Trophoblast cell (in vitro differentiated cells and primary cell): ENCODE data around the gene ASTN1.

ENCODE experiments used
- DNase-seq, 2 donors: peaks; one replicate each; pipeline ENCODE4 v3.0.0-alpha.2; 2016
- H2AFZ ChIP-seq: 2 replicates; pipeline ENCODE4 v1.6.1; 2013; ENCODE audit warnings: low read length, moderate library complexity, mild to moderate bottlenecking; ENCODE audit not compliant: insufficient read depth, poor library complexity
- H2AK5ac ChIP-seq: 2 replicates; pipeline ENCODE4 v1.6.1; 2013; ENCODE audit warnings: mild to moderate bottlenecking, low read length
- H2BK120ac ChIP-seq: 2 replicates; pipeline ENCODE4 v1.6.1; 2013; ENCODE audit warnings: low read length, mild to moderate bottlenecking, moderate library complexity; ENCODE audit not compliant: insufficient read depth, poor library complexity
- H2BK12ac ChIP-seq: 2 replicates; pipeline ENCODE4 v1.6.1; 2013; ENCODE audit warnings: mild to moderate bottlenecking, low read length, moderate library complexity
- H2BK5ac ChIP-seq: 2 replicates; pipeline ENCODE4 v1.6.1; 2013; ENCODE audit warnings: low read length, low read depth, moderate library complexity, mild to moderate bottlenecking; ENCODE audit not compliant: poor library complexity
- H3K14ac ChIP-seq: 2 replicates; pipeline ENCODE4 v1.6.1; 2013; ENCODE audit warnings: mild to moderate bottlenecking, low read length
- H3K18ac ChIP-seq: 2 replicates; pipeline ENCODE4 v1.6.1; 2013; ENCODE audit warnings: mild to moderate bottlenecking, low read length
- H3K23ac ChIP-seq: 2 replicates; pipeline ENCODE4 v1.6.1; 2013; ENCODE audit warnings: low read length
- H3K27ac ChIP-seq: 2 replicates; pipeline ENCODE4 v1.5.1; 2013; ENCODE audit warnings: low read depth, mild to moderate bottlenecking, inconsistent platforms, low read length, moderate library complexity
- H3K27me3 ChIP-seq: 2 replicates; pipeline ENCODE4 v1.6.1; 2013; ENCODE audit warnings: inconsistent platforms, mild to moderate bottlenecking, low read length, moderate library complexity; ENCODE audit not compliant: insufficient read depth
- H3K36me3 ChIP-seq, 2 experiments: 1 replicate in 1 of 2; 2 replicates in 1 of 2; pipeline ENCODE4 v1.6.1; 2013; ENCODE audit warnings: low read length in 2 of 2, mild to moderate bottlenecking in 2 of 2, moderate library complexity in 1 of 2; ENCODE audit not compliant: insufficient read depth in 2 of 2, control insufficient read depth in 1 of 2
- H3K4ac ChIP-seq: 2 replicates; pipeline ENCODE4 v1.6.1; 2013; ENCODE audit warnings: low read depth, mild to moderate bottlenecking, low read length, moderate library complexity
- H3K4me1 ChIP-seq, 2 experiments: 1 replicate in 1 of 2; 2 replicates in 1 of 2; pipeline ENCODE4 v1.6.1; 2013; ENCODE audit warnings: low read length in 2 of 2, mild to moderate bottlenecking in 2 of 2, moderate library complexity in 1 of 2; ENCODE audit not compliant: insufficient read depth in 2 of 2, control insufficient read depth in 1 of 2
- H3K4me2 ChIP-seq: 2 replicates; pipeline ENCODE4 v1.6.1; 2013; ENCODE audit warnings: inconsistent platforms, mild to moderate bottlenecking, low read length, moderate library complexity
- H3K4me3 ChIP-seq: 2 replicates; pipeline ENCODE4 v1.5.1; 2013; ENCODE audit warnings: mild to moderate bottlenecking, low read depth, low read length, inconsistent platforms
- H3K79me1 ChIP-seq: one replicate; pipeline ENCODE4 v1.6.1; 2013; ENCODE audit warnings: low read length
- H3K79me2 ChIP-seq: 2 replicates; pipeline ENCODE4 v1.6.1; 2013; ENCODE audit warnings: low read length, mild to moderate bottlenecking; ENCODE audit not compliant: control insufficient read depth, insufficient read depth, poor library complexity
- H3K9ac ChIP-seq: 2 replicates; pipeline ENCODE4 v1.6.1; 2013; ENCODE audit warnings: mild to moderate bottlenecking, low read length
- H3K9me3 ChIP-seq: 2 replicates; pipeline ENCODE4 v1.6.1; 2013; ENCODE audit warnings: low read depth, mild to moderate bottlenecking, control low read depth, inconsistent platforms, low read length; ENCODE audit not compliant: insufficient read depth
- H4K12ac ChIP-seq: 2 replicates; pipeline ENCODE4 v1.6.1; 2013; ENCODE audit warnings: low read depth, mild to moderate bottlenecking, low read length, moderate library complexity
- H4K8ac ChIP-seq: 2 replicates; pipeline ENCODE4 v1.6.1; 2013; ENCODE audit warnings: low read depth, mild to moderate bottlenecking, low read length, moderate library complexity
- H4K91ac ChIP-seq: one replicate; pipeline ENCODE4 v1.6.1; 2013; ENCODE audit warnings: low read depth, mild to moderate bottlenecking, low read length, moderate library complexity
- WGBS: extraction: QIAGEN DNeasy Blood & Tissue Kit; methylation state at CpG from one replicate; pipeline ENCODE4 v1.1.7; 2013; ENCODE audit warnings: missing lambda C conversion rate; ENCODE audit not compliant: insufficient read length, insufficient coverage; ENCODE audit errors: extremely low coverage; 5-methylcytosine and 5-hydroxymethylcytosine counted together

Gene ASTN1

DNA sequence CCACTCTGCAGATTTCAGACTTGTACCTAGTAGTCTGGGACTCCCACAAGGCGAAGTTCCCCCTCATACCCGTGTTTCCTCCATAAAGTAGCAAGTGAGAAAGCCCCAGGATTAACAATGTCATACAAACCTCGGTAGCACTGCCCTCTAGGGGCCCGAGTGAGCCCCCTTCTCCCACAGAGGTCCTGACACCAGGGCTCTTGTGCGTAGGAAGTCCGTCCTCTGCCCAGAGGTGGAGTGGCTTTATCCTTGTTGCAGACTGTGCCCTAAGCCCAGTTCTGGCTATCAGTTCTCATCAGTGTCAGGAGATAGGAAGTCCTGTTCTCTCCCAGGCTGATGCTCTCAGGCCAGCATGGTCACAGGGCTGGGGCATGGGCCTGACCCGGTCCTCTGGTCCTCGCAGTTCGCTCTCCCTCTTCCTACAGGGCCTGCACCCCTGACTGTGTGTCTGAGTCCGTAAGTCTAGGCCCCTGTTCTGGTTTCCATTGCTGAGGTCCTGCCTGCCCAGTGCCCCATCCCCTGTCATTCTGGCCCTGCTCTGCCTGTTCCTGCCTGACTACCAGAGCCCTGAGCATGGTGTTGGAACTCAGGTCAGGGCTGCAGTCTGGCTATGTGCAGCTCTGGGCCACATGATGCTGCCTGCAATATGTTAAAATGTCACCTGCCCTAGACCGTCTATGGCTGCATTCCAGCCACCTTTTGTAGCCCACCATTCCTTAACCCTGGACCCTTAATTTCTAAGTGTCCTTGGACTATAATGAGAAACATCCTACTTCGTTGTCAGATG is 285.6 kb downstream of the ASTN1 start:
- H4K12ac ChIP-seq, result no peak overlapping the region
- no peaks in the 10 kb centered on the region for H3K36me3 ChIP-seq
- H3K9ac ChIP-seq, result no peak overlapping the region
- H3K79me2 ChIP-seq, result no peaks in the 10 kb centered on the region
- H4K91ac ChIP-seq, result peak overlapping the region; percentile 66
- H2BK5ac ChIP-seq, result no peak overlapping the region
- H3K27ac ChIP-seq, result no peak overlapping the region
- no peak overlapping the region for H2AFZ ChIP-seq
- no peak for DNase-seq
- peaks cover 0 to 8% of the 10 kb centered on the region in 2 experiments for H3K4me1 ChIP-seq
- no peak overlapping the region for H2AK5ac ChIP-seq
- H3K4me3 ChIP-seq, result no peak overlapping the region
- H2BK12ac ChIP-seq, result peak overlapping the region; percentile 16
- no peak overlapping the region for H3K4ac ChIP-seq
- peak overlapping the region; percentile 21 for H3K18ac ChIP-seq
- no peak overlapping the region for H3K23ac ChIP-seq
- H3K4me2 ChIP-seq, result no peak overlapping the region
- WGBS, result no CpG with 5 or more reads among the region's 12 CpGs
- H3K79me1 ChIP-seq, result peaks cover 5% of the 10 kb centered on the region
- no peaks in the 10 kb centered on the region for H3K27me3 ChIP-seq
- no peak overlapping the region for H3K14ac ChIP-seq
- no peak overlapping the region for H2BK120ac ChIP-seq
- no peak overlapping the region for H4K8ac ChIP-seq
- no peaks in the 10 kb centered on the region for H3K9me3 ChIP-seq

DNA sequence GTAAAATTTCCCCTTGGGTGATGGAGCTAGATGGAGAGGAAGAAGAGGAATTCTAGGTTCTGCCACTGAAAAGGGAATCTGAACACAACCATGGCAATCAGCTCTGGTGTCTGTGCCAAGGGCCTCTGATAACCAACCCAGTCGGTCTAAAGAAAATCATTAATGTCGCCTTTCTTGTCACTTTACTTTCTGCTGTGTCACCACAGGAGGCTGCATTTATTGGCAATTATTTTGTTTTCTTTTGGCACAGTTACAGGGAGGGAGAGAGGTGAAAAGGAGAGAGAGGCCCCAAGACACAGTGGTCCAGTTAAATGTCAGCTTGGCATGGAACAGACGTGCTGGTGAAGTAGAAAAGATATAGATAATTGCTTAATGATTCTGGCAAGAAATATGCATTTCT is 287.0 kb downstream of the ASTN1 start:
- Histone ChIP-seq H3K36me3 (no peaks in the 10 kb centered on the region), H3K4me1 (peaks cover 0 to 8% of the 10 kb centered on the region in 2 experiments), H3K18ac (no peak overlapping the region), H4K8ac (no peak overlapping the region), H2AFZ (no peak overlapping the region), H3K79me1 (peaks cover 5% of the 10 kb centered on the region), H4K91ac (peak overlapping the region; percentile 66), H3K4me3 (no peak overlapping the region), H4K12ac (no peak overlapping the region), H3K23ac (no peak overlapping the region), H2BK5ac (no peak overlapping the region), H3K4me2 (no peak overlapping the region), H3K27me3 (no peaks in the 10 kb centered on the region), H2BK120ac (peak overlapping the region; percentile 7), H3K9ac (no peak overlapping the region), H3K14ac (no peak overlapping the region), H3K27ac (no peak overlapping the region), H2AK5ac (no peak overlapping the region), H3K9me3 (no peaks in the 10 kb centered on the region), H3K79me2 (no peaks in the 10 kb centered on the region), H2BK12ac (no peak overlapping the region), H3K4ac (no peak overlapping the region)
- no CpG with 5 or more reads among the region's 3 CpGs for WGBS
- no peak for DNase-seq

DNA sequence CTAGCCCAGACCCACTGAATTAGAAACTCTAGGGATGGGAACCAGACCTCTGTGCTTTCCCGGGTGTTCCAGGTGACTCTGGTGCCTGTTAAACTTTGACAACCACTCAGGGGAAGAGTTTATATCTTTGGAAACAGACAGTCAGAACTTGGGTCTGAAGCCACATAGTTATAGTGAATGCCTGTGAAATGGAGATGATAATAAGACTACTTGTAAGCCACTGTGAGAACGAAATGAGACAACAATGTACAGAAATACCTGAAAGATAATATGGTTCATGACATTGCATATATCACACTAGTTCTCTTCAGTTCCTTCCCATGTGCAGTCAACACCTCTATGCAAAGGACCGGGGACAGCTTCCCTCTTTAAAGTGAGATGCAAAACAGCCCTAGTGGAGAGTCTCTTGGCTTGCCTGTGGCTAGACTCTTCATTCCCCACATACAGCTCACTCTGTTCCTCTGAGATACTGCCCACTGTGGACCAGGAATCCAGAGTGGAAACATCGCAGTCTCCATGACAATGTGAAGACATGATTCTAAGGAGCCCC is 287.5 kb downstream of the ASTN1 start:
- Histone ChIP-seq H3K23ac (no peak overlapping the region), H3K4me3 (no peak overlapping the region), H2BK5ac (no peak overlapping the region), H3K79me1 (peaks cover 5% of the 10 kb centered on the region), H4K91ac (no peak overlapping the region), H2BK12ac (no peak overlapping the region), H3K27ac (no peak overlapping the region), H2BK120ac (no peak overlapping the region), H4K8ac (no peak overlapping the region), H4K12ac (no peak overlapping the region), H3K9ac (no peak overlapping the region), H3K18ac (no peak overlapping the region), H3K4me2 (no peak overlapping the region), H3K4ac (no peak overlapping the region), H3K36me3 (no peaks in the 10 kb centered on the region), H3K79me2 (no peaks in the 10 kb centered on the region), H3K27me3 (no peaks in the 10 kb centered on the region), H3K9me3 (no peaks in the 10 kb centered on the region), H3K4me1 (peaks cover 0 to 8% of the 10 kb centered on the region in 2 experiments), H2AFZ (no peak overlapping the region), H3K14ac (no peak overlapping the region), H2AK5ac (no peak overlapping the region)
- WGBS, result no CpG with 5 or more reads among the region's 4 CpGs
- no peak for DNase-seq

- Histone ChIP-seq H2BK12ac (peak overlapping the region; percentile 67), H3K4me1 (no peaks in the 10 kb centered on the region), H3K4ac (no peak overlapping the region), H3K4me2 (no peak overlapping the region), H3K27me3 (no peaks in the 10 kb centered on the region), H3K36me3 (no peaks in the 10 kb centered on the region), H3K23ac (no peak overlapping the region), H3K79me1 (no peaks in the 10 kb centered on the region), H3K9ac (no peak overlapping the region), H3K79me2 (no peaks in the 10 kb centered on the region), H2AK5ac (no peak overlapping the region), H3K4me3 (no peak overlapping the region), H4K8ac (no peak overlapping the region), H3K9me3 (no peaks in the 10 kb centered on the region), H3K27ac (no peak overlapping the region), H4K12ac (no peak overlapping the region), H2BK120ac (no peak overlapping the region), H3K14ac (peak overlapping the region; percentile 55), H4K91ac (peak overlapping the region; percentile 40), H2AFZ (no peak overlapping the region), H2BK5ac (no peak overlapping the region), H3K18ac (no peak overlapping the region)
- no peak for DNase-seq
- no CpG with 5 or more reads among the region's 4 CpGs for WGBS
These were observed 294.9 kb downstream of the ASTN1 start for GRCh38 chr1:176869577-176869976.
